Lower lobe of right lung (tissue), 2 donors: ENCODE results near the gene LRRC7. TPM values are rescaled to one million over a fixed set of nuclear protein-coding genes. Genes with fewer than 3 reads are reported as not detected.

Experiments used
- ATAC-seq, 2 donors: fragments of 200-7000 bp; cut with Tn5 transposase; one replicate each; pipeline ENCODE4 v1.9.1; 2020 to 2022; ENCODE audit warnings: mild to moderate bottlenecking in 2 of 2, moderate library complexity in 2 of 2
- DNase-seq: peaks from one replicate; pipeline ENCODE4 v3.0.0-alpha.2; 2020
- H3K27ac ChIP-seq: fragments of 200-600 bp; one replicate; pipeline ENCODE4 v1.8.0; 2022
- H3K27me3 ChIP-seq: fragments of 200-600 bp; one replicate; pipeline ENCODE4 v1.8.0; 2022; ENCODE audit warnings: low read depth
- H3K36me3 ChIP-seq: fragments of 200-600 bp; one replicate; pipeline ENCODE4 v1.8.0; 2022; ENCODE audit warnings: mild to moderate bottlenecking
- H3K4me1 ChIP-seq: fragments of 200-600 bp; one replicate; pipeline ENCODE4 v1.8.0; 2022
- H3K4me3 ChIP-seq: fragments of 200-600 bp; one replicate; pipeline ENCODE4 v1.8.0; 2022; ENCODE audit warnings: mild to moderate bottlenecking
- H3K9me3 ChIP-seq: fragments of 200-600 bp; one replicate; pipeline ENCODE4 v1.8.0; 2022
- CTCF ChIP-seq: fragments of 200-600 bp; IDR thresholded peaks from one replicate; pipeline ENCODE4 v1.8.0; 2022; ENCODE audit warnings: antibody characterized with exemption, mild to moderate bottlenecking
- intact Hi-C: fragments of 100-400 bp; cut with DNase I; formaldehyde crosslinking; loops from one replicate; pipeline ENCODE4 v1.11.0; 2022
- total RNA-seq: library from RNA; stranded (reverse); fragmentation: NEBNext Ultra II Directional; extraction: Animal tissue kit (Norgen Biotek cat#: 25700); gene quantifications from one replicate; pipeline ENCODE4 v1.2.1, GENCODE V29; 2021
- donor health status: DM: no; HTN: yes; CAD: no; lungs with severe emphysema.

Gene LRRC7
- total RNA-seq, 1 donor from 2014 or later: not detected

GRCh38 chr1:69827732-69828131 lies 260.0 kb downstream of the LRRC7 start:
- intact Hi-C loops: no loop called here
- Histone ChIP-seq H3K4me1 (no peaks in the 10 kb centered on the region), H3K27me3 (no peaks in the 10 kb centered on the region), H3K27ac (no peak overlapping the region), H3K36me3 (no peaks in the 10 kb centered on the region), H3K9me3 (no peaks in the 10 kb centered on the region), H3K4me3 (no peak overlapping the region)
- no peak for TF ChIP-seq CTCF
- DNase-seq (no peak), ATAC-seq (no peak)

- intact Hi-C loops: no loop called here
- Histone ChIP-seq H3K36me3 (no peaks in the 10 kb centered on the region), H3K4me3 (no peak overlapping the region), H3K4me1 (no peaks in the 10 kb centered on the region), H3K27ac (no peak overlapping the region), H3K27me3 (no peaks in the 10 kb centered on the region), H3K9me3 (no peaks in the 10 kb centered on the region)
- no peak for TF ChIP-seq CTCF
- no peak for ATAC-seq
- DNase-seq: no peak
Measured at GRCh38 chr1:69833536-69833935, 265.8 kb downstream of the LRRC7 start.

- no peak for DNase-seq
- Histone ChIP-seq H3K36me3 (no peaks in the 10 kb centered on the region), H3K27ac (no peak overlapping the region), H3K4me1 (no peaks in the 10 kb centered on the region), H3K9me3 (no peaks in the 10 kb centered on the region), H3K4me3 (no peak overlapping the region), H3K27me3 (no peaks in the 10 kb centered on the region)
- no peak for TF ChIP-seq CTCF
- no peak for ATAC-seq
- intact Hi-C loops: no loop called here
Measured at GRCh38 chr1:69834336-69834735, 266.6 kb downstream of the LRRC7 start.

- no peaks in the 10 kb centered on the region for H3K27me3 ChIP-seq
- DNase-seq: no peak
- H3K4me1 ChIP-seq: no peaks in the 10 kb centered on the region
- no peaks in the 10 kb centered on the region for H3K36me3 ChIP-seq
- intact Hi-C loops: no loop called here
- no peak overlapping the region for H3K4me3 ChIP-seq
- no peak overlapping the region for H3K27ac ChIP-seq
- no peak for ATAC-seq
- H3K9me3 ChIP-seq: no peaks in the 10 kb centered on the region
- TF ChIP-seq CTCF: no peak
Measured at GRCh38 chr1:69835955-69836354, 268.2 kb downstream of the LRRC7 start.

GRCh38 chr1:69836971-69837636 lies 269.4 kb downstream of the LRRC7 start:
- Histone ChIP-seq H3K4me1 (no peaks in the 10 kb centered on the region), H3K36me3 (no peaks in the 10 kb centered on the region), H3K9me3 (no peaks in the 10 kb centered on the region), H3K27me3 (no peaks in the 10 kb centered on the region), H3K4me3 (no peak overlapping the region), H3K27ac (no peak overlapping the region)
- ATAC-seq: no peak
- DNase-seq: no peak
- intact Hi-C loops: no loop called here
- TF ChIP-seq CTCF: no peak

- no peaks in the 10 kb centered on the region for H3K27me3 ChIP-seq
- intact Hi-C loops: no loop called here
- no peaks in the 10 kb centered on the region for H3K9me3 ChIP-seq
- no peak for TF ChIP-seq CTCF
- no peak for ATAC-seq
- H3K4me1 ChIP-seq: no peaks in the 10 kb centered on the region
- no peak overlapping the region for H3K4me3 ChIP-seq
- no peaks in the 10 kb centered on the region for H3K36me3 ChIP-seq
- H3K27ac ChIP-seq: no peak overlapping the region
- no peak for DNase-seq
Measured at GRCh38 chr1:69842326-69842725, 274.6 kb downstream of the LRRC7 start.
